Esophagus squamous epithelium (tissue), 5 donors: ENCODE data around the gene IQCH. TPM values are rescaled to one million over a fixed set of nuclear protein-coding genes. Genes with fewer than 3 reads are reported as not detected.

ENCODE experiments used
- DNase-seq: peaks from one replicate; lab custom pipeline; 2025; lab: John Stamatoyannopoulos, UW
- H3K27ac ChIP-seq, 4 donors: fragments of 200-600 bp; sonication (generic); one replicate each; pipeline ENCODE4 v1.5.1; 2016 to 2019; ENCODE audit warnings: mild to moderate bottlenecking in 1 of 4
- H3K27me3 ChIP-seq, 4 donors: fragments of 200-600 bp; sonication (generic); 1 replicate in 3 of 4; 2 replicates in 1 of 4; pipeline versions ENCODE4 v1.5.1 to v1.6.0; 2017 to 2021; ENCODE audit warnings: antibody characterized with exemption in 1 of 4
- H3K36me3 ChIP-seq, 3 donors: fragments of 200-600 bp; sonication (generic); one replicate each; pipeline ENCODE4 v1.5.1; 2016 to 2019
- H3K4me1 ChIP-seq, 3 donors: fragments of 200-600 bp; sonication (generic); one replicate each; pipeline ENCODE4 v1.5.1; 2017 to 2019
- H3K4me3 ChIP-seq, 4 donors: fragments of 200-600 bp; sonication (generic); 1 replicate in 3 of 4; 2 replicates in 1 of 4; pipeline ENCODE4 v1.5.1; 2016 to 2019; ENCODE audit warnings: mild to moderate bottlenecking in 2 of 4, moderate library complexity in 1 of 4
- H3K9me3 ChIP-seq, 3 donors: fragments of 200-600 bp; sonication (generic); one replicate each; pipeline ENCODE4 v1.5.1; 2016 to 2019
- POLR2A ChIP-seq, 4 donors: fragments of 450-650 bp; IDR thresholded peaks; one replicate each; pipeline ENCODE4 v1.6.1; 2017; ENCODE audit warnings: antibody characterized with exemption in 4 of 4, mild to moderate bottlenecking in 4 of 4, moderate library complexity in 3 of 4
- WGBS, 2 donors: methylation state at CpG; one replicate each; pipeline ENCODE4 v1.1.5; 2018; 5-methylcytosine and 5-hydroxymethylcytosine counted together
- intact Hi-C: fragments of 100-400 bp; cut with DNase I; formaldehyde crosslinking; loops from one replicate; pipeline ENCODE4 v1.15.0; 2022
- total RNA-seq, 4 donors: library from RNA; depleted of rRNA; stranded (reverse); fragments of >200 nt; gene quantifications; one replicate each; pipeline ENCODE4 v1.1.0, GENCODE V29; 2016
- TF ChIP-seq, protein P1 (sequence below), 6 experiments: fragments of 450-650 bp in 4 of 6; fragments of 200-600 bp in 2 of 6; sonication (generic) in 2 of 6; IDR thresholded peaks; one replicate each; pipeline ENCODE4 v1.5.1; 2016 to 2019; ENCODE audit warnings: antibody characterized with exemption in 6 of 6, mild to moderate bottlenecking in 4 of 6, moderate library complexity in 4 of 6
- donor health status: DM: yes; HTN: yes; CAD: no.

IQCH gene
- total RNA-seq, result 1 to 10 TPM in 3 of 4 donors, not detected in 1; 1.9 to 3.1 (median 3.0) TPM

DNA sequence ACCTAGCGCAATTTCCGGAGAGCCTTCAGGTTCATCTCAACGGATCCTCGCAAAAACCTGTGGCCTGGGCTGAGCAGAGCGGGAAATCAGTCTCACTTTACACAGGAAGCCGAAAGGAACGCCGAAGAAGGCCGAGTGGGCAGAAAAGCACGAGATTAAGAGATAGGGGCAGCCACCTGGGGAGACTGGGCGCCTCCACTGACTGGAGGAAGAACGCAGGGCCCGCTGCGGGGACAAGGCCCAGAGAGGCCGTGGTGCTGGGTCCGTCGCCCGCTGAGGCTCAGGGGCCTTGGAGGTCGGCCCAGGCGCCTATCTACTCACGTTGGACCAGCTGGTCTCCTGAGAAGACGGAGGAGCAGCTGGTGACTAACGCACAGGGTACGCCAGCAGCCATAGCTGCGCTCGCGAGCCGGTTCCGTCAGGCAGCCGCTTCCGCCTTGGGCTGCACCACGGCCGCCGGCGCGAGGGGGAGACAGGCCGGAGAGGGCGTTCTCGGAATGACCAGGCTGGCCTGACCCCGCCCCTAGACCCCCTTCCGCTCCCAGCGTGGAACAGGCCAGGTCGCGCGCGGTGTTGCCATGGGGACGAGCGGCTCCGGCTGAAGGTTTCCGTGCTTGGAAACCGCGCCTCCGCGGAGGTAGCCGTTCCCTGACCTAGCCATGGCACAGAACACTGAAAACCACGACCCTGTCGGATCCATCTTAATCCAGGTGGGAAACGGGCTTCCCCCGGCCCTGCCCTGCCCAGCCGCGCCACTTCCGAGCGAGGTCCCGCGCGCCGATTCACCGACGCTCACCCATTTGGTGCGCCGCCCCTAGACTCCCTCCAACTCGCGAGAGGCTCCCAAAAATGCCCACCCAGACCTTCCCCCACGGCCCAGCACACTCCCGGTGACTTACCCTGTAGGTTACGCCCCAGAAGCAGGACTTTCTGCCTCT, at the start of gene IQCH, which contains the start of gene AAGAB:
IQCH (plus strand) TSS at position 549 of the 938 bp plus-strand sequence; CDS start at position 660, 111 bp downstream.
AAGAB (minus strand) TSS at position 424 of the 938 bp plus-strand sequence; CDS start at position 394, 30 bp downstream.
- DNase-seq, result peak; percentile 81
- H3K4me1 ChIP-seq, result peaks cover 12 to 30% (median 13%) of the 10 kb centered on the region in 3 donors
- peak within 1 kb of the TSS; percentile 58 to 89 (median 74) for H3K4me3 ChIP-seq
- H3K27ac ChIP-seq, result peak within 1 kb of the TSS; percentile 88 to 91 (median 90)
- H3K27me3 ChIP-seq, result no peaks in the 10 kb centered on the region
- H3K9me3 ChIP-seq, result no peaks in the 10 kb centered on the region
- H3K36me3 ChIP-seq, result no peaks in the 10 kb centered on the region
- intact Hi-C loops, result no loop called here
- TF ChIP-seq POLR2A (IDR thresholded peaks at IDR 0.05), result peak in 3 of 4 donors; percentile 13 to 78 (median 51)
- TF ChIP-seq, protein P1, sequence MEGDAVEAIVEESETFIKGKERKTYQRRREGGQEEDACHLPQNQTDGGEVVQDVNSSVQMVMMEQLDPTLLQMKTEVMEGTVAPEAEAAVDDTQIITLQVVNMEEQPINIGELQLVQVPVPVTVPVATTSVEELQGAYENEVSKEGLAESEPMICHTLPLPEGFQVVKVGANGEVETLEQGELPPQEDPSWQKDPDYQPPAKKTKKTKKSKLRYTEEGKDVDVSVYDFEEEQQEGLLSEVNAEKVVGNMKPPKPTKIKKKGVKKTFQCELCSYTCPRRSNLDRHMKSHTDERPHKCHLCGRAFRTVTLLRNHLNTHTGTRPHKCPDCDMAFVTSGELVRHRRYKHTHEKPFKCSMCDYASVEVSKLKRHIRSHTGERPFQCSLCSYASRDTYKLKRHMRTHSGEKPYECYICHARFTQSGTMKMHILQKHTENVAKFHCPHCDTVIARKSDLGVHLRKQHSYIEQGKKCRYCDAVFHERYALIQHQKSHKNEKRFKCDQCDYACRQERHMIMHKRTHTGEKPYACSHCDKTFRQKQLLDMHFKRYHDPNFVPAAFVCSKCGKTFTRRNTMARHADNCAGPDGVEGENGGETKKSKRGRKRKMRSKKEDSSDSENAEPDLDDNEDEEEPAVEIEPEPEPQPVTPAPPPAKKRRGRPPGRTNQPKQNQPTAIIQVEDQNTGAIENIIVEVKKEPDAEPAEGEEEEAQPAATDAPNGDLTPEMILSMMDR (IDR thresholded peaks at IDR 0.05), result peak in 3 of 6 experiments; percentile 4 to 29 (median 12)
- 0% methylated on average over 15 to 30 of the region's 76 CpGs for WGBS, 2 donors

DNA sequence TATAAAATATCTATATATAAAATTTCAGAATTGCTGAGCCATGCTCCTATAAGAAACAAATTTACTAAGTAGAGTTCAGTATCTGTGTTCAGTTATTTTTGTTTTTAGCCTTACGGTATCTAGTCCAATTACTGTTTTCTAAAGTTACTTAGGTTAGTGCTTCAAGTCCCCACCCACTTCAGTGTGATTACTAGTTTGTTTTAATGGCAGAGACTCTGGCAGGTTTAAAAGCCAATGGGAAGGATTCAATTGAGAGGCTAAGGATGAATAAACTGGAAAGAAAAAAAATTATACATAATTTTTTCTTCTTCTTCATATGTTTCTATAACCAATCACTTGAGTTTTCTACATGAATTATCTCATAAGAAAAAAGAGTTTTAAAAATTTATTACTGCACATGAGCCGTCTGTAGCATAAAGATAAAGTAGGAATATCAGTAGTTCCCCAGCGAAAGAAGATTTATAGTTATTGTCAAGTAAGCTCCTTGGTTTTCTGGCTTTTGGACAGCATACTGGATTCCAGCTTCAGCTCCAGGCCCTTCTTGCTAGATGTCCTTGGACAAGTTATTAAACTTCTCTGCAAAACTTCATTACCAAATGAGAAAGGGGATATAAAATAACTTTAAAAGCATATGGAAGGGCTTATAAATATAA, 46.9 kb upstream of the IQCH start:
- Histone ChIP-seq H3K4me3 (no peak overlapping the region), H3K36me3 (peaks cover 0 to 67% (median 4%) of the 10 kb centered on the region in 3 donors), H3K9me3 (no peaks in the 10 kb centered on the region), H3K4me1 (no peaks in the 10 kb centered on the region), H3K27ac (no peak overlapping the region), H3K27me3 (no peaks in the 10 kb centered on the region)
- intact Hi-C loops, result no loop called here
- 91 to 94% methylated on average over 3 of the region's 3 CpGs for WGBS, 2 donors
- DNase-seq, result no peak
- TF ChIP-seq, protein P1 (IDR thresholded peaks at IDR 0.05), result no peak
- no peak for TF ChIP-seq POLR2A (IDR thresholded peaks at IDR 0.05)

DNA sequence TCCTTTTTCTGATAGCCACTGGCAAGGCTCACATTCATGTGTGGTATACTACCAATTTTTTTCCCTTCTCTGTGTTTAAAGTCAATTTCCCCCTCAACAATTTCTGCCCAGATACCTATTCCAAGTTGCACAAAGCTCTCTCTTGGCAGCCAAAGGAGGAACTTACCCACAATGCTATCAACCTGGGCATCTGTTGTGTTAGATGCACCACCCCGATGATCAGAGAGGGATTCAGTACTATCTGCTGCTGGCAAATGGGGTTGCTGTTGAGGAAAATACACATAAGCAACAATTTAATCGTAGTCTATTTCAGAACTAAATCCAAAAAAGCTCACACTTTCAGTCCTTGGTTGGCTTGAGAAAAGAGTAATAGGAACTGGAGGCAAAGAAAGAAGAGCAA, 46.2 kb upstream of the IQCH start:
- intact Hi-C loops, result no loop called here
- Histone ChIP-seq H3K9me3 (no peaks in the 10 kb centered on the region), H3K4me1 (no peaks in the 10 kb centered on the region), H3K27me3 (no peaks in the 10 kb centered on the region), H3K36me3 (peaks cover 0 to 60% (median 0%) of the 10 kb centered on the region in 3 donors), H3K27ac (no peak overlapping the region), H3K4me3 (no peak overlapping the region)
- 83 to 88% methylated on average over 2 of the region's 2 CpGs for WGBS, 2 donors
- DNase-seq, result no peak
- TF ChIP-seq, protein P1 (IDR thresholded peaks at IDR 0.05), result no peak
- TF ChIP-seq POLR2A (IDR thresholded peaks at IDR 0.05), result no peak

DNA sequence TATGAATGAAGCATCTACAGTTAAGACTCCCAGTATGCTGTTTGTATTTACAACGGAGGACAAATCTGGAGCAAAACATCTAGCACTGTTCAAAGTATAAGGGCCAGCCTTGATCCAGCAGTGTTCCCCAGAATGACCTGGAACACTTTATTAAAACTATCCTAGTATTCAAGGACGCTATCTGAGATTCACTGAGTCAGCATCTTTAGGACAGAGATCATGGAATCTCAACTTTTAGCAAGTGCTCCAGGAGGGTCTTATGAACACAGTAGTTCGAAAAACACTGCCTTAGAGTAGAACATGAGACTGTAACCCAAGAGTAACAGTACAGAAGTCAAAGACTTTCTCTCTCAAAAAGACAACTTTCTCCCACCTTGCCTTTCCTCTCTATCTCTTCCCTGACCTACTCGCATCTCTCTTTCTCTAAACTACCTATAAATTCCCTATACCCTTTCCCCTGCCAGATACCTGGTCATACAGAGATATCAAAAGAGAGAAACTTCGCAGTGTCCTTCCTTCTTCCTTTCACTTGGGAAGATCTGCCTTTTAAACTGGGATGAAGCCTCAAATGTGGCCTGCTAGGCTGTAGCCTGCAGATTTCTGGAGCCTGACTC, 43.9 kb upstream of the IQCH start:
- 89 to 95% methylated on average over 5 of the region's 5 CpGs for WGBS, 2 donors

More for the DNA sequence above, 43.9 kb upstream of the IQCH start:
- H3K36me3 ChIP-seq, result peaks cover 0 to 39% (median 0%) of the 10 kb centered on the region in 3 donors
- TF ChIP-seq, protein P1 (IDR thresholded peaks at IDR 0.05), result no peak
- TF ChIP-seq POLR2A (IDR thresholded peaks at IDR 0.05), result no peak
- H3K9me3 ChIP-seq, result no peaks in the 10 kb centered on the region
- intact Hi-C loops, result no loop called here
- no peaks in the 10 kb centered on the region for H3K27me3 ChIP-seq
- no peak overlapping the region for H3K27ac ChIP-seq
- DNase-seq, result no peak
- peaks cover 0 to 12% (median 0%) of the 10 kb centered on the region in 3 donors for H3K4me1 ChIP-seq
- H3K4me3 ChIP-seq, result no peak overlapping the region
